NT2/D1 (cell line): ENCODE data around the gene CDCA4.

Source experiments
- DNase-seq: peaks from one replicate; pipeline ENCODE4 v3.0.0-alpha.2; 2011; ENCODE audit warnings: low read depth, low spot score
- H3K27me3 ChIP-seq: 2 replicates; pipeline ENCODE4 v1.6.0; 2011; ENCODE audit warnings: mild to moderate bottlenecking; ENCODE audit not compliant: insufficient read length, insufficient read depth
- H3K36me3 ChIP-seq: 2 replicates; pipeline ENCODE4 v1.6.1; 2011; ENCODE audit warnings: mild to moderate bottlenecking, low read length, mixed read lengths; ENCODE audit not compliant: insufficient read depth, insufficient read length
- H3K4me1 ChIP-seq: 2 replicates; pipeline ENCODE4 v1.5.1; 2011; ENCODE audit not compliant: insufficient read depth, insufficient read length
- H3K4me3 ChIP-seq: 2 replicates; pipeline ENCODE4 v1.5.1; 2011; ENCODE audit warnings: low read depth; ENCODE audit not compliant: insufficient read length
- H3K9ac ChIP-seq: 2 replicates; pipeline ENCODE4 v1.6.0; 2011; ENCODE audit warnings: low read depth; ENCODE audit not compliant: insufficient read length
- H3K9me3 ChIP-seq: 2 replicates; pipeline ENCODE4 v1.5.1; 2011; ENCODE audit warnings: mild to moderate bottlenecking, low read length; ENCODE audit not compliant: insufficient read depth
- SUZ12 ChIP-seq: IDR thresholded peaks from 2 replicates; pipeline ENCODE4 v1.6.1; 2011; ENCODE audit not compliant: insufficient read length, insufficient read depth; ENCODE audit errors: extremely low read depth
- YY1 ChIP-seq: IDR thresholded peaks from 2 replicates; pipeline ENCODE4 v1.6.1; 2011; ENCODE audit not compliant: insufficient read length, insufficient read depth
- ZNF274 ChIP-seq: IDR thresholded peaks from 2 replicates; pipeline ENCODE4 v1.6.1; 2011; ENCODE audit warnings: mild to moderate bottlenecking, low read depth, low read length

Gene CDCA4

GRCh38 chr14:105061428-105062047 is 40.7 kb upstream of the CDCA4 start:
- Histone ChIP-seq H3K4me1 (peaks cover 15% of the 10 kb centered on the region), H3K27me3 (no peaks in the 10 kb centered on the region), H3K9ac (no peak overlapping the region), H3K9me3 (no peaks in the 10 kb centered on the region), H3K4me3 (no peak overlapping the region), H3K36me3 (no peaks in the 10 kb centered on the region)
- no peak for DNase-seq
- no peak for TF ChIP-seq ZNF274
- no peak for TF ChIP-seq YY1
- no peak for TF ChIP-seq SUZ12

GRCh38 chr14:105060751-105061427 is 40.0 kb upstream of the CDCA4 start:
- TF ChIP-seq YY1 (no peak), ZNF274 (no peak), SUZ12 (no peak)
- Histone ChIP-seq H3K9ac (no peak overlapping the region), H3K9me3 (no peaks in the 10 kb centered on the region), H3K36me3 (no peaks in the 10 kb centered on the region), H3K27me3 (no peaks in the 10 kb centered on the region), H3K4me3 (no peak overlapping the region), H3K4me1 (peaks cover 17% of the 10 kb centered on the region)
- no peak for DNase-seq

- no peak overlapping the region for H3K9ac ChIP-seq
- peaks cover 12% of the 10 kb centered on the region for H3K4me1 ChIP-seq
- H3K9me3 ChIP-seq: no peaks in the 10 kb centered on the region
Measured at GRCh38 chr14:105059925-105060565, 39.2 kb upstream of the CDCA4 start.

GRCh38 chr14:105059035-105059924 is 38.4 kb upstream of the CDCA4 start:
- Histone ChIP-seq H3K36me3 (no peaks in the 10 kb centered on the region), H3K9me3 (no peaks in the 10 kb centered on the region), H3K4me3 (no peak overlapping the region), H3K9ac (no peak overlapping the region), H3K27me3 (no peaks in the 10 kb centered on the region), H3K4me1 (peaks cover 12% of the 10 kb centered on the region)
- no peak for DNase-seq
- TF ChIP-seq ZNF274: no peak
- no peak for TF ChIP-seq YY1
- TF ChIP-seq SUZ12: no peak

More at GRCh38 chr14:105059925-105060565, 39.2 kb upstream of the CDCA4 start:
- DNase-seq: no peak
- Histone ChIP-seq H3K36me3 (no peaks in the 10 kb centered on the region), H3K4me3 (no peak overlapping the region), H3K27me3 (no peaks in the 10 kb centered on the region)
- no peak for TF ChIP-seq ZNF274

DNA sequence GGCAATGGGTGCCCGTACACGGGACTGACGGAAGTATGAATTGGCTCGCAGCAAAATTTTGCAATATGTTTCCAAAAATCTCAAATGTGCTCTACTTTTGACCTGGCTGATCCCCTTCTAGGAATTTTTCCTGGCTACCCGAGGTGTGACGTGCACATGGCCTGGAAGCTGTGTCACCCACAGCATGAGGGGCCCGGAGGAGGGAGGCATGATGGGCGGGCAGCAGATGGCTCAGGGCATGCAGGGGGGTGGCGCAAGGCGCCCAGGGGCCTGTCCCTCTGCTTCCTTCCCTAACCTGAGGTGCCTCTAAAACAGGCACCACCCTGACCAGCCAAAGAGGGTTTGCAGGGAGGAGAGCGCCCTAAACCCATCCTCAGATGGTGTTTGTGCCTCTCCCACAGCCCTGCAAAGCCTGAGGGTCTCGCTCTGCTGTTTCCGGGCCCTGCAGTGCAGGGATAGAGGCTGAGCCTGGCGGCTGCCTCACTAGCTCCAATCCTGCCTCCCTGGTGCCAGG is 37.7 kb upstream of the CDCA4 start:
- no peaks in the 10 kb centered on the region for H3K36me3 ChIP-seq
- DNase-seq: no peak
- TF ChIP-seq YY1: no peak
- H3K27me3 ChIP-seq: no peaks in the 10 kb centered on the region
- H3K9me3 ChIP-seq: no peaks in the 10 kb centered on the region
- no peak overlapping the region for H3K4me3 ChIP-seq
- H3K4me1 ChIP-seq: peaks cover 12% of the 10 kb centered on the region
- H3K9ac ChIP-seq: no peak overlapping the region

- TF ChIP-seq SUZ12 (no peak), YY1 (no peak), ZNF274 (no peak)
- Histone ChIP-seq H3K4me3 (no peak overlapping the region), H3K27me3 (no peaks in the 10 kb centered on the region), H3K4me1 (peaks cover 12% of the 10 kb centered on the region), H3K9ac (no peak overlapping the region), H3K9me3 (no peaks in the 10 kb centered on the region), H3K36me3 (no peaks in the 10 kb centered on the region)
- DNase-seq: no peak
Measured at GRCh38 chr14:105056303-105056831, 35.5 kb upstream of the CDCA4 start.
